Epithelial cell of proximal tubule (primary cell): ENCODE measurements around the gene KLHL30. TPM values are rescaled to one million over a fixed set of nuclear protein-coding genes. Genes with fewer than 3 reads are reported as not detected.

Source experiments
- DNase-seq: peaks from one replicate; pipeline ENCODE4 v3.0.0-alpha.2; 2011; ENCODE audit warnings: low read depth
- H3K4me3 ChIP-seq: 2 replicates; pipeline ENCODE4 v1.5.1; 2011; ENCODE audit warnings: low read depth, mild to moderate bottlenecking, low read length
- total RNA-seq: library from RNA; depleted of rRNA; stranded (reverse); fragments of >200 nt; gene quantifications from 2 replicates; pipeline ENCODE4 v1.2.3, GENCODE V29; 2015
- TF ChIP-seq, protein P1 (sequence below): conservative IDR thresholded peaks from 2 replicates; pipeline ENCODE4 v1.5.1; 2012; ENCODE audit warnings: low read depth, mild to moderate bottlenecking, low read length

KLHL30 gene
- total RNA-seq, 1 donor from 2014 or later, result 1.7 TPM

DNA sequence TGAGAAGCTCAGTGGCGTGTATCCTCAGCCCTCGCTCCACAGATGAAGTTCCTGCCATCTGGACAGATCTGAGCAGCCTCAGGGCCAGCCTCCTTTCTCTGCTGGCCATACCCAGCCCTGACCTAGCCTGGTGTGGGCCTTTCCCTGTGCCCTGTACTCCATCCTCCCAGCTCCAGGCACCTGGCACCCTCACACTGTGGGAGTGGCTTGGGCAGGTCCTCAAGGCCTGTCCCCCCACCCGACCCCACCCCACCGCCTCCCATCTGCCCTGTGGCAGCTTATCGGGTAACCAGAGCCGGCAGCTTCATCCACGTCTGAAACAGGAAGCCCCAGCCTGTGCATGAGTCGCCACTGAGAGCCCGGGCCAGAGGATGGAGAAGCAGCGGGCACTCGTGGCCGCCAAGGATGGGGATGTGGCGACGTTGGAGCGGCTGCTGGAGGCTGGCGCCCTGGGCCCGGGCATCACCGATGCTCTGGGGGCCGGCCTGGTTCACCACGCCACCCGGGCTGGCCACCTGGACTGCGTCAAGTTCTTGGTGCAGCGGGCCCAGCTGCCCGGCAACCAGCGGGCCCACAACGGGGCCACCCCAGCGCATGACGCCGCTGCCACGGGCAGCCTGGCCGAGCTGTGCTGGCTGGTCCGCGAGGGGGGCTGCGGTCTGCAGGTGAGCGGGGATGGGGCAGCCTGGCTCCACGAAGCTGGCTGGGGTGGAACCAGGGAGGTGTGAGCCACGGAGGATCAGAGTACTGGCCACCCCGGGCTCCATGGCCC lies 38.2 kb upstream of the KLHL30 start, which contains the start of gene ESPNL:
TSS of gene ESPNL (plus strand) at position 292 of the 772 bp plus-strand sequence. CDS start at position 372, 80 bp downstream.
- TF ChIP-seq, protein P1, sequence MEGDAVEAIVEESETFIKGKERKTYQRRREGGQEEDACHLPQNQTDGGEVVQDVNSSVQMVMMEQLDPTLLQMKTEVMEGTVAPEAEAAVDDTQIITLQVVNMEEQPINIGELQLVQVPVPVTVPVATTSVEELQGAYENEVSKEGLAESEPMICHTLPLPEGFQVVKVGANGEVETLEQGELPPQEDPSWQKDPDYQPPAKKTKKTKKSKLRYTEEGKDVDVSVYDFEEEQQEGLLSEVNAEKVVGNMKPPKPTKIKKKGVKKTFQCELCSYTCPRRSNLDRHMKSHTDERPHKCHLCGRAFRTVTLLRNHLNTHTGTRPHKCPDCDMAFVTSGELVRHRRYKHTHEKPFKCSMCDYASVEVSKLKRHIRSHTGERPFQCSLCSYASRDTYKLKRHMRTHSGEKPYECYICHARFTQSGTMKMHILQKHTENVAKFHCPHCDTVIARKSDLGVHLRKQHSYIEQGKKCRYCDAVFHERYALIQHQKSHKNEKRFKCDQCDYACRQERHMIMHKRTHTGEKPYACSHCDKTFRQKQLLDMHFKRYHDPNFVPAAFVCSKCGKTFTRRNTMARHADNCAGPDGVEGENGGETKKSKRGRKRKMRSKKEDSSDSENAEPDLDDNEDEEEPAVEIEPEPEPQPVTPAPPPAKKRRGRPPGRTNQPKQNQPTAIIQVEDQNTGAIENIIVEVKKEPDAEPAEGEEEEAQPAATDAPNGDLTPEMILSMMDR, result no peak
- H3K4me3 ChIP-seq, result no peak within 1 kb of the TSS
- DNase-seq, result no peak

DNA sequence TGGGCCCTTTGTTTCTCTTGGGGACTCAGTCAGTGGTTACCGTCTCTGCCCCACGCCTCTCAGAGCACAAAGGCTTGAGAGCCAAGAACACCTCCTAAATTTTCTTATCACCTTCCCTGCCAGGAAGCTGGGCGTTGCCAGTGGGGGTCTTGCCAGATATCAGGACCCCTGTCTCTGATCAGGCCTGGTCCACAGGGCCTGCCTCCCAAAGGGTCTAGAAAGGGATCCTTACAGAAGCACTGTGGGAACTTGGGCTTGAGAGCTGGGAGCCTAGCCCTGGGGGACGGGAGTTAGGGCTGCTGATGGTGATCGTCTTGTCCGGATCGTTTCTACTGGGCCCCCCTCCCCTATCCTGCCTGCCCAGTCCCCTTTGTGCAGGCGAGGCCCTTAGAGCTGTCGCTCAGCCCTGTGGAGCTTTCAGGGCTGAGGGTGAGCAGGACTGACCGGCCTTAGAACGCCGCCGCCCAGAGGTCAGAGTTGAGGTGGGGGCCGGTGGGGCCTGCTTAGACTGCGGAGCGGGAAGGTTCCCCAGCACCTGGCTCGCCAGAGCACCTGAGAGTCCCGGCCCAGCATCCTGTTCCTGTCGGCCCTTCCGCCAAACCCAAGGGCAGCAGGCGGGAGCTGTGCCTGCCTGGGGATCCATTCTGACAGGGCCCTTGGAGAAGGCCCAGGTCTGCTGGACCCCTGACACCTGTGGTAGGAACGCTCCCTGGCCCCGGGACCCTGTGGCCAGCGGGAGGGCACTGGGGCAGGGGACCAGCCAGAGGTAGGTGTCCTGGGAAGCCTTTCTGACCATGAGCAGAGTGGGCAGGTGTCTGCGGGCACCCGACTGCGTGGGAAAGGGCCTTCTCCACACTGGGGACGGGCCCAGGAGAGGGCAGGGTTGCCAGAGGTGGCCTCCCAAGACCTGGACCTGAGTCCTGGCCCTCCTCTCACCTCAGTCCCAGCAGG lies 37.4 kb upstream of the KLHL30 start:
- H3K4me3 ChIP-seq, result no peak overlapping the region
- DNase-seq, result no peak
- TF ChIP-seq, protein P1, result no peak

DNA sequence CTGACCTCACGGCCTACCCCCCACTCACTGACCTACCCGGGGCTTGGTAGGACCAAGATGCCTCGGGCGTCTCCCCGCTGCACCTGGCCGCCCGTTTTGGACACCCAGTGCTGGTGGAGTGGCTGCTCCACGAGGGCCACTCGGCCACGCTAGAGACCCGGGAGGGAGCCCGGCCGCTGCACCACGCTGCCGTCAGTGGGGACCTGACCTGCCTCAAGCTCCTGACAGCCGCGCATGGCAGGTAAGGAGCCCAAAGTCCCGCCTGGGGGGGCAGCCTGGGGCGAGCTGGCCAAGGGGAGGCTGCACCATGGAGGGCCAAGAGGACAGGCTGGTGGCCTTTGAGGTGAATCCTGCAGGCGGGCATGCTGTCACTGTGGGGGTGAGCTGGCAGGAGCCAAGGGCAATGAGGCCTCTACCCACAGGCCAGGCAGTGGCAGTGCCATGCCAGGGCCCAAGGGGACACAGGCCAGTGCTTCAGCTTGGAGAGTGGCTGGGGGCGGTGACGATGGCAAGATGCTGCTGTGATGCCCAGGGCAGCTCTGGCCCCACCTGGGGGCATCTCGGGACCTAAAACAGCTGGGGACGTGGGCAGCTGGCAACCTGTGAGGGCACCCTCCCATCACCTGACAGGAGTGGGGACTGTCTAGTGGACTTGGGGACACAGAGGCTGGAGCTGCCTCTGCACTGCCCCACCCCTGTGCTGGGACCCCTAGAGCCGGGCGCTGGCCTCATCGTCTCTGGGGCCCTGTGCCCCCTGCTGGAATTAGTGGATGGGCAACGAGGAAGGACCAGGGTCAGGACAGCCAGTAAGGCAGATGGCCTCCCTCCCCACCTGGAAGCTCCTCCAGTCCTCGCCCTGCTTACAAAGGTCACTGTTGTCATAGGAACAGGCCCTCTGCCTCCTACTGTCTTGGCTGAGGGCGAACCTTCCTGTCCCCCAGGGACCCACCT lies 36.3 kb upstream of the KLHL30 start:
- no peak overlapping the region for H3K4me3 ChIP-seq
- DNase-seq, result no peak
- TF ChIP-seq, protein P1, result no peak

DNA sequence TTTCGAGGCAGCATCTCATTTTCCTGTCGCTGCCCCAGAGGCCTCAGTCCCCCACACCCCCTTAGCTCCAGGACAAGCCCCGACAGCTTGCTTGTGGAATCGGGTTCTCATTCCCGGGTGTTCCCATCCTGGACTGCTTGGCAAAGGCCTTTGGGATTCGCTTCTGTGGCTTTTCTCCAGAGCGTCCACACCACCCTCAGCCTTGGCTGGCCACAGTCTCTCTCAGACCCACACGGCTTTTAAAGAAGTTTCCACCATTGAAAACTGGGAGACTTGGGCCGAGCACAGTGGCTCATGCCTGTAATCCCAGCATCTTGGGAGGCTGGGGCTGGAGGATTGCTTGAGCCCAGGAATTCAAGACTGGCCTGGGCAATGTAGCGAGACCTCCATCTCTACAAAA lies 35.6 kb upstream of the KLHL30 start:
- TF ChIP-seq, protein P1, result no peak
- no peak overlapping the region for H3K4me3 ChIP-seq
- no peak for DNase-seq

DNA sequence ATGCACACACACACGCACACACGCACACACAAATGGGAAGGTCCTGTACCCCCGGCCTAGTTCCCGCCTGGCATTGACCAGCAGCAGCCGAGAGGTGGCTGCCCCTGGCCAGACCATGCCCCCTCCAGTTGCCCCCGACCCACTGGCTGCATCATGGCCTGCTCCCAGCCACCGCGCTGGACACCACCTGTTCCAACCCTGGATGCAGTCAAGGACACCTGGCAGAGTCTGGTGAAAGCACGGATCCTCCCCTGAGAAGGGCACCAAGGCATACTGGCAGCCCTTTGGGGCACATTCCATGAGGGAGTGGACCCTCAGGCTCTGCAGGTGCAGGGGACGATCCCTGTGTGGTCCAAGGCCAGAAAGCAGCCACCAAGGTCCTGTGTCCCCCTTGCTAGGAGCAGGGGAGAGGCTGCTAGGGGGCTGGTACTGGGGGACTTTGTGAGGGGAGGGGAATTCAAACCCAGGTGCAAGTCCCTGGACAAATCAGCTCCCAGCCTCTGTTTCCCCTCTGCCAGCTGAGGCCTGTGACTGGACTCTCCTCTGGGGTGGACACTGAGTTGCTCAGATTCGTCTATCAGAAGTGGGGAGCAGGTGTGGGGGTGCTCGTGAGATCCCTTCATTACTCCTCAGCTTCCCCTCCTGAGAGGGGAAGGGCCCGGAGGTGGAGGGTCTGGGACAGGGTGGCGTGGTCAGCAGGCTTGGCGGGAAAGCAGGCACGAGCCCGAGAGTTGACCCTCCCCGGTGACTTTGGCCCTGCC lies 34.8 kb upstream of the KLHL30 start:
- TF ChIP-seq, protein P1, result no peak

DNA sequence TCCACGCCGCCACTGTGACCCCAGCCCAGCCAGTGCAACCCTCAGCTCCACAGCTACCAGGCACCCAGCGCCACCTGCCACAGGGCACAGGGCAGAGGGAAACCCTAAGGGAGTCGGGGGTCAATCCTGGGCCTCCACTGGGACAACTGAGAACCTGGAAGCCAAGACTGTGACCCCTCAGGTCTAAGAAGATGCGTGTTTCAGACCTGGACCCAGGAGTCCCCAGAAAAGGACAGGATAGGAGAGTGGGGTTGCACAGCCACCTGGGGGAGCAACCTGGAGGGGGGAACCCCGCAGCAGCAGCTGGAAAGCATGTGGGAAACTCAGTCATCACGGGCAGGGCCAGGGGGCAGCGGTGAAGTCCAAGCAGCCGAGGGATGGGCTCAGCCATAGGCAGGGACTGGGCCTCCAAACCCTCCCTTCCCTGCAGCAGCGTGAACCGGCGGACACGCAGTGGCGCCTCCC lies 34.2 kb upstream of the KLHL30 start:
- TF ChIP-seq, protein P1, result no peak

More for the DNA sequence above, 34.8 kb upstream of the KLHL30 start:
- DNase-seq, result no peak
- no peak overlapping the region for H3K4me3 ChIP-seq

More for the DNA sequence above, 34.2 kb upstream of the KLHL30 start:
- no peak for DNase-seq
- H3K4me3 ChIP-seq, result no peak overlapping the region
